Measurements from ENCODE around the gene EMC1.
"Not testable (repeated sequence)": the region's sequence is repeated elsewhere in the genome, so short reads cannot be mapped to it uniquely, and the experiment has no call there.

Gene EMC1

GRCh38 chr1:19216585-19216984 is 34.7 kb downstream of the EMC1 start:
- DNase-seq (ENCODE audit: low spot score): not testable (repeated sequence)

GRCh38 chr1:19213580-19213979 is 37.7 kb downstream of the EMC1 start:
- DNase-seq (ENCODE audit: low spot score): no peak

GRCh38 chr1:19212167-19212566 is 39.2 kb downstream of the EMC1 start:
- DNase-seq (ENCODE audit: low spot score): no peak

GRCh38 chr1:19210772-19211549 is 40.4 kb downstream of the EMC1 start:
- no peak for DNase-seq (ENCODE audit: low spot score)

GRCh38 chr1:19209990-19210771 is 41.1 kb downstream of the EMC1 start, which contains the start of gene UBR4:
UBR4 (minus strand) TSS chr1:19210266; CDS start chr1:19210248, 18 bp downstream.
- DNase-seq (ENCODE audit: low spot score): peak; percentile 98

GRCh38 chr1:19209439-19209989 is 41.8 kb downstream of the EMC1 start:
- DNase-seq (ENCODE audit: low spot score): no peak

GRCh38 chr1:19208710-19209438 is 42.5 kb downstream of the EMC1 start:
- DNase-seq (ENCODE audit: low spot score): no peak

- DNase-seq (ENCODE audit: low spot score): no peak
Observed at GRCh38 chr1:19206947-19207346, 44.4 kb downstream of the EMC1 start.

- DNase-seq (ENCODE audit: low spot score): no peak
Observed at GRCh38 chr1:19205845-19206244, 45.5 kb downstream of the EMC1 start.

GRCh38 chr1:19205403-19205802 is 45.9 kb downstream of the EMC1 start:
- no peak for DNase-seq (ENCODE audit: low spot score)

GRCh38 chr1:19204446-19205266 is 46.7 kb downstream of the EMC1 start:
- no peak for DNase-seq (ENCODE audit: low spot score)

- no peak for DNase-seq (ENCODE audit: low spot score)
Observed at GRCh38 chr1:19203440-19203839, 47.9 kb downstream of the EMC1 start.

GRCh38 chr1:19202396-19202795 is 48.9 kb downstream of the EMC1 start:
- DNase-seq (ENCODE audit: low spot score): no peak

GRCh38 chr1:19199969-19200604 is 51.2 kb downstream of the EMC1 start:
- no peak for DNase-seq (ENCODE audit: low spot score)

GRCh38 chr1:19199329-19199968 is 51.9 kb downstream of the EMC1 start:
- no peak for DNase-seq (ENCODE audit: low spot score)

GRCh38 chr1:19198820-19199219 is 52.5 kb downstream of the EMC1 start:
- DNase-seq (ENCODE audit: low spot score): no peak

- DNase-seq (ENCODE audit: low spot score): no peak
Observed at GRCh38 chr1:19197845-19198244, 53.5 kb downstream of the EMC1 start.

GRCh38 chr1:19196331-19196730 is 55.0 kb downstream of the EMC1 start:
- DNase-seq (ENCODE audit: low spot score): no peak

- no peak for DNase-seq (ENCODE audit: low spot score)
Observed at GRCh38 chr1:19193004-19193403, 58.3 kb downstream of the EMC1 start.

GRCh38 chr1:19191811-19192210 is 59.5 kb downstream of the EMC1 start:
- DNase-seq (ENCODE audit: low spot score): no peak

All from ecto neural progenitor cell (in vitro differentiated cells).